ENCODE measurements around the gene IL11.
"Not testable (repeated sequence)": the region's sequence is repeated elsewhere in the genome, so short reads cannot be mapped to it uniquely, and the experiment has no call there.

The IL11 gene

DNA sequence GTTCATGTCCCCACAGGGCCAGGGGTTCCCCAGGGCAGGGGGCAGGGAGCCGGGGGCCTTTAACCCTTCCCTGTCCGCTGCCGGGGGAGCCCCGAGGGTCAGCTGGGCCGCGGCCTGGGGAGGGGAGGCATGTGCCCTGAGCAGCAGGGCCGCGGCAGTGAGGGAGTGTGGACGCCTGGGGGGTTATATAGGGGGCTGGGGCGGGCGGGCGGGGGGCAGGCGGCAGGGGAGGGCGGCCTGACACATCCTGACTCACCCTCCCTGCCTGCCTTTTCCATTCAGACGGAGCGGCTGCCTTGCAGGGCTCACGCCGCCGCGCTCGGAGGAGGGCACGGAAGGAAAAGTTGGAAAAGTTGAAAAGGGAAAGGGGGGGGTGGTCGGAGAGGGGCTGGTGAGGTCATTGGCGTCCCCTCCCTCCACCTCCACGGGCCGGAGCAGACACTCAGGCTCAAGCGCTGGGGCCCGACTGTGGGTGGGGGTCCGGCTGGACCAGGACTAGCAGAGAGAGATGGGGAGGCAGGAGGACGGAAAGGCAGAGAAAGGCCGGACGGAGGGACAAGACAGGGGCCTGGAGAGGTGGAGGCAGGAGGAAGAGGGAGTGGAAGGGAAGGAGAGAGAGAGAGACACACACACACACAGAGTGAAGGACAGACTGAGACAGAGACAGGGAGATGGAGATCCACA is at the start of gene IL11:
Gene IL11 (minus strand): TSS at position 159 of the 684 bp plus-strand sequence. CDS start 153 bp downstream, at position 6.
- no peak for DNase-seq

DNA sequence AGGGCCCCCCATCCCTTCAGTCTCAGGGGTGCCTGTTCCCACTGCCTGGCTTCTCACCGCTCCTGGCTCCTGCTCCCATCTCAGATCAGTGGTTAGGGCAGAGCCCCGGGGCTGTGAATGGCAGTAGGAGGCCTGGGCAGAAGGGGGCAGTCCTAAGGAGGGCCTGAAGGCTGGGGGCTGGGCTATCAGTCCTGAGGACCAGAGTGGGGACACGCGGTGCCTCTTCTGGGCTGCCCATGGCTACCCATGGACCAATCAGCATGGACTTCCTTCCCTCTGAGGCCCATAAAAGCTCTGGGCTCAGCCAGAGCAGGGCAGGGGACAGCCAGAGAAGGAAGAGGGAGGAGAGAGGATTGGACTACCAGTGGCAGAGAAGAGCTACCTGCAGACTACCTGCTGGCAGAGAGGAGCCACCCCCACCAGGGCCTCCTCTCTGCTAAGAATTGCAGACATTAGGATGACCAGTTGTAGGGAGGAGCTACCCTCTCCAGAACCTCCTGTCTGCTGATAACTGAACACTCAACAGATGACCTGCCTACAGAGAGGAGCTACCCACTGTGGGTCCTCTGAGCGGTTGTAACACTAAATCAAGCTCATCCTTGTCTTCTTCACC is 49.5 kb upstream of the IL11 start:
- no peak for DNase-seq

DNA sequence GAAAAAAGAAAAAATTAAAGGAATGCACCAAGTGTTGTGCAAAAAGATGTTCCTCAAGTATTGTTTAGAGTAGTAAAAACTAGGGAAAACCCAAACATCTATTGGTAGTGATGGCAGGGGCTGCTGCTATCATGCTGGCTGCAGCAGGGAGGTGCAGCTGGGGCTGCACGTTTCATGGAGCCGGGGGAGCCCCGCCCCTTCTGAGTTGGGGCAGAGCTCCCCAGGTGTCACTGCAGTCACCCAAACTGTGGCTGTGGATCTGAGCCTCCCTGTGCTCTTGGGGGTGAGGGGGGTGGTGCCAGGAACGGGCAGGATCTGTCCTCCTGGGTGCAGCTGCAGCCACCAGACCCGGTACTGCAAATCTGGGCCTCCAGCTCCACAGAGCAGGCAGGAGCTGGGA is 48.8 kb upstream of the IL11 start:
- no peak for DNase-seq

DNA sequence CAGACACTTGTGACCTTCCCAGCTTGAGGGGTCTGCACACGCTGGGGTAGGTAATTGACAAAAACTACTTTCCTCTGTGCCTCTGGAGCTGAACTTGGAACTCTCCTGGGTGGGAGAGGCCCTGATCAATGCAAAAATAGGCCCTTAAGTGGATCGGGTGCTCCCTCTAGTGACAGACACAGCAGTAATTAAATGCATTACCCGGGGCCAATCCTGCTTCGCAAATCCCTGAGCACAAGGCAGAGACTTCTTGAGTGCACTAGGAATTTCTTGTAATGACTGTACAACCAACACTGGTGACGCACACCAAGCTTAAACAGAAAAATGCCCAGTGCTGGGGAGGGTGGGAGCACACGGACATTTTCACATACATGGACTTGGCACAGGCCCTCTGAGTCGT is 47.9 kb upstream of the IL11 start:
- DNase-seq = peak; percentile 49

DNA sequence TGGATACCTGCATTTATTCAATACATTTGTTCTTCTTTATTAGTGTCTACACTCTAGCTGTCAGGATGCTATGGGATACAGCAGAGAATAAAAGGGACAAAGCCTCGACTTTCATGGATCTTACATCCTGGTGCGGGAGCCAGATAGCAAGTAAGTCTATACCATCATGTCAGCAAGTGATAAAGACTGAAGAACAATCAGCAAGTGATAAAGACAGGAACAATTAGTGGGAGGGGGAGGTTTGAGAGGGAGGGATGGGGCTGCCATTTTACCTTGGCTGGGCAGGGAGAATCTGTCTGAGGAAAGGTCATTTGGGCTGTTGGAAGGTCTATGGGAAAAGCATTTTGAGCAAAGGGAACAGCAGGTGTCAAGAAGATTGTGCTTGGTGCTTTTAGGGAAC is 39.9 kb upstream of the IL11 start:
- DNase-seq = no peak

DNA sequence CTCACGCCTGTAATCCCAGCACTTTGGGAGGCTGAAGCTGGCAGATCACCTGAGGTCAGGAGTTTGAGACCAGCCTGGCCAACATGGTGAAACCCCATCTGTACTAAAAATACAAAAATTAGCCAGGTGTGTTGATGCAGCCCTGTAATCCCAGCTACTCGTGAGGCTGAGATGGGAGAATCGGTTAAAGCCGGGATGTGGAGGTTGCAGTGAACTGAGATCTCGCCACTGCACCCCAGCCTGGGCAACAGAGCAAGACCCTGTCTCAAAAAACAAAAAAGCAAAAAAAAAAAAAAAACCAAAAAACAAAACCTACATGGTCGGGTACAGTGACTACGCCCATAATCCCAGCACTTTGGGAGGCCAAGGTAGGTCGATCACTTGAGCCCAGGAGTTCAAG is 38.9 kb upstream of the IL11 start:
- DNase-seq = not testable (repeated sequence)

DNA sequence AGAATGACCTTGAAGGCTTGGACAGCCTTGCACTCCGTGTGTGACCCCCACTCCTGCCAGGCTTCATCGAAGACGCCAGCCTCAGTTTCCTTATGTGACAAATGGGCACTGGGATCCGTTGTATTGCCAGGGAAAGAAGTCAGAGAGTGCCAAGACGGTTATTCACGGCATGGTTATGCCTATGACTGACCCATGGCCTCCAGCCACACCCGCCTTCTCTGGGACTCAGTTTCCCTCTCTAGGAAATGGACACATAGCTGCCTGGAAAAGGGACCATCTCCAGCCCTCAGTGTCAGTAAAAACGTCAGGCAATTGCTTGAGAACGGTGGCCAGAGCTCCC is 38.2 kb upstream of the IL11 start:
- no peak for DNase-seq

DNA sequence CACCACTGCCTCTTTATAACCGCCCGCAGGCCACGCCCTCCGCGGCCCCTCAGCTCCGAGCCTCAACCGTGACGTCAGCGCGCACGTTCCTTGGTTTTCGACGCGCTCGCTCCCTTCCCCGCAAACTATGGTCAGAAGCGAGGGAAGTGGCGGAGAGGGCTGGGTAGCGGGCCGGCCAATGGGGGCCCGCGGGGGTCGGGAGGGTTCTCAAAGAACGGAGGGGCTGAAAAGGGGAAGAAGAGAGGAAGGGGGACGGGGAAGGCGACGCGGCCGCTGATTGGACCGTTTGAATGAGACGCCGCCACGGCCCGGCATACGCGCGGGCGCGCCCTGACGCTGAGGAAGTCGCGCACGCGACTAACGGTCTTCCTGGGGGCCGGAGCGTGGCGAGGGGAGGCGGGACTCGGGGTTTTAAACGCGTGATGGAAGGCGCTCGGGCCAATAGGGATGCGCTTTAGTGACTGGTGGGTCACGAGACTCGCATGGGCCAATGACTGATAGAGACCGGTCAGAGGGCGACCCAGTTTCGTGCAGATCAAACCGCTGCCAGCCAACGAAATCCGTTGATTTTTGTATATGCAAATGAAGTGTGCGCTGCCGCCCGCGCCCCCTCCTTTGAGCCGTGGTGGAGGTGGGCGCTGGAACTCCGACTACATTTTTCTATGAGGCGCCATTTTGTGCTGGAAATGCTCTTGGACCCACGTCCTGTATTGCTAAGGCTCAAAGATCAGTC is 37.7 kb upstream of the IL11 start:
- peak; percentile 97 for DNase-seq

DNA sequence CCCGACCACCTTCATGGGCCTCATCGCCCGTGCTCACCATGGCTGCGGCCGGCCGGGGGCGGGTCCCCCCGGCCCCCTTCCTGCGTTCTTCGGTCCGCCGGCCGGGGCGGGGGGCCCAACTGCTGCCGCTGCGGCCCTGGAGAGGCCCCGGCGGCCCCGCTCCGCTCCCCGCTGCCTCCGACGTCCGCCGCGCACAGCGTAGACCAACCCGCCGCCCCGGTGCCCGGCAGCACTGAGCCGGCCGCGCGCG is 37.2 kb upstream of the IL11 start, which contains the start of gene UBE2S:
Gene UBE2S (minus strand): TSS at position 239 of the 250 bp plus-strand sequence. CDS start 199 bp downstream, at position 40.
- DNase-seq = not testable (repeated sequence)

DNA sequence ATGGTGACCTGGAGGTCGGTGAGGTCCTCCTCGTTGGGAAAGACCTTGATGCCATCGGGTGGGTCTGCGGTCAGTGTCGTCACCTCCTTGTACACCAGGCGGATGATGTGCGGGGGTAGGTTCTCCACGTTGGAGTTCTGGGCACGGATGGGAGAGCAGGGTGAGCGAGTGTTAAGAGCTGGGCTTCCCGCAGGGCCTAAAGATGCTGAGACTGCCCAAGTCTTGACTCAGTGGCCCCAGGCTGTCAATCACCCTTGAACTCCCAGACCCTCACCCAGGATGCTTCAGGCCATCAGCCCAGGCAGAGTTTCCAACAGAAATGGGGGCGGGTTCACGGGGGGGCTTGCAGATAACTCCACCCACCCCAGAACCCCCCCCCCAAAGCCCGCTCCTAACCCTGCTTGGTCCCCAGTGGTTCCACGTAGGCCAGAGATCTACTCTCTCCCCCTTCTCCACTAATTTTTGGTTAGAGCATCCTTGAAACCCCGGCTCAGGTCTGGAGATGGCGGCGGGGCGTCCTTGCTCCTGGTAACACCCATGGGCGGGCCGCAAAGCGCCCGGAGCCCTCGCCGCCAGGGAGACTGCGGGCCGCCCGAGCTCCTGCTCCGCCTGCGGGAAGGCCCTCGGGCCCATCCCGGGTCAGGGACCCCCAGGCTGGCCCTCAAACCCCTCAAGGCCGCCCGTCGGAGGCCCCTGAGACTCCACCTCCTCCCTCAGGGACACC is 36.7 kb upstream of the IL11 start:
- DNase-seq = no peak

DNA sequence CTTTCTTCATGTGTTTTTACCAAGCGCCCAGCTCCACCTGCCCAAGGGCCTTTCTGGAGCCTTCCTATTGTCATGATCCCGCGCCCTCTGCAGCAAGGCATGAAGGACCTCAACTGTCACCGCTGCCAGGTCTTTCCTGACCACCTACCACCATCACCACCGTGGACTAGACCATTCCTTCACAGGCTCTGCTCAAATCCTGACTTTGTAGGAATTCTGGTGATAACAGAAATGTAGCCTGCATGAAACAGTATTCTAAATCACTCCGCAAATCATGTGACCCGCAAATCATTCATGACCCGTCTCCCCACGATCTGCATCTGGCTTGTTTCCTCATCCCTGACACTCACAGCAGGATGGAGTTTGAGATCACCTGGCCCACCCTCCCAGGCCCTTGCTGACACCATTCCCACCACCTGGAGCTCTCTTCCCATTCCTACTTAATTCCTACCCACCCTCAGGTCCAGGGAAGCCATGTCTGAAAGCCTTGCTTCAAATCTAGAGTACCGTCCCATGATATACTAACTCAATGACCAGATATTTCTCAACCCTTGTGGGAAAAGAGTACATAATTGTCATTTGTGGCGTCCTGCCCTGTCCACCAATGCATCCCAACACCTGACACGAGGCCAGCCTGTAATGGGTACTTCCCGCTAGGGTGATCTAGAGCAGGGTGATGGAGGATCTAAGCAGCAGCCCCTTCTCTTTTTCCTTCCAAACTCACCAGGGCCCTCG is 36.0 kb upstream of the IL11 start:
- DNase-seq = no peak

DNA sequence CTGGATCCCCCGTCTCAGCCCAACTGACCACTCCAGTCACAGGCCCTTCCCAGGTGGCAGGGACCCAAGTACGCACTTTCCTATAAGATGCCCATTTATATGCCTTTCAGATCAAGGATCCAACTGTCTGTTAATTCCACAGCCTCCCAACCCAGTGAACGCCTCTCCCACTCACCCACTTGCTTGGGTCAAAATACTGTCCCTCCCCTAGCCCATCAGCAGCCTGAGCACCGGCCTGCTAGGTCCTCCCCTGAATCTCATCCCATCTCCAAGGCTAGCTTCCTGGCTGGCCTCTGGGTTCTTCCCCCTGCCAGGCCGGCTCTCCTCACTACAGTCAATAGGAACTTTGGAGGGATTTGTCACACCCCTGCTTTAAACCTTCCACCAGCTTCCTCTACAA is 35.4 kb upstream of the IL11 start:
- no peak for DNase-seq

DNA sequence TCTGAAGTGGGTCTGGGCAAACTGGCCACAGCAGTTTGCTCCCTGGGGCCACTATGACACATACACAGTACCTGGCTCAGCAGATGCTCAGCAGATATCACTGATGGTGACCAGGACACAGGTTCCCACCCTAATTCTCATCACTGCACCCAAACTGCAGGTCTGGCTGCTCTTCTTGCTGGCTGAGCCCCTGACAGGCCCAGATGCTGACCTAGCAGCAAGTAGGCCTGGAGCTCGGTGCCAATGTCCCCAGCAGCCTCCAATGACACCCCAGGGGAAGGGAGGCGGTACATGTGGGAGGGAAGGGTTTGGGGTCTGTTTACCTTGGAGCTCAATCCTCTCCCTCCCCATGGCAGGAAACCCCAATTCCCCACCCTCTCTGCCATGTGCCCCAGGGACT is 32.2 kb upstream of the IL11 start:
- no peak for DNase-seq

DNA sequence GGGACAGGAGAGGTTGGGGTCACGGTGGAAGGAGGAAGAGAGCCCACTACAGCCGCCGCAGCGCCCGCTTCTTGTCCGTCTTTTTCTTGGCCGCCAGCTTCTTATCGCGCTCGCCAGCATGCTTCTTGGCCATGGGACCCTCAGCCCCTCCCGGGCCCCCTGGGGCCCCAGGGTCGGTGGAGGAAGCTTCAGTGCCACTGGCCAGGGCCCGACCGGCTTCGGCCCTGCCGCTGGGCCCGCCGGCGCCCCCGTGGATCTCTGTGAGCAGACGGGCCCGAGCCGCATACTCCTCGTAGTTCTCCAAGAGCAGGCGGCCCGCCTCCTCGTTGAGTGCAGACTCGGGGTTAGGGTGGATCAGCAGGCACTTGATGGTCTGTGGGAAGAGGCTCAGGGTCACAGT is 31.1 kb upstream of the IL11 start:
- not testable (repeated sequence) for DNase-seq

DNA sequence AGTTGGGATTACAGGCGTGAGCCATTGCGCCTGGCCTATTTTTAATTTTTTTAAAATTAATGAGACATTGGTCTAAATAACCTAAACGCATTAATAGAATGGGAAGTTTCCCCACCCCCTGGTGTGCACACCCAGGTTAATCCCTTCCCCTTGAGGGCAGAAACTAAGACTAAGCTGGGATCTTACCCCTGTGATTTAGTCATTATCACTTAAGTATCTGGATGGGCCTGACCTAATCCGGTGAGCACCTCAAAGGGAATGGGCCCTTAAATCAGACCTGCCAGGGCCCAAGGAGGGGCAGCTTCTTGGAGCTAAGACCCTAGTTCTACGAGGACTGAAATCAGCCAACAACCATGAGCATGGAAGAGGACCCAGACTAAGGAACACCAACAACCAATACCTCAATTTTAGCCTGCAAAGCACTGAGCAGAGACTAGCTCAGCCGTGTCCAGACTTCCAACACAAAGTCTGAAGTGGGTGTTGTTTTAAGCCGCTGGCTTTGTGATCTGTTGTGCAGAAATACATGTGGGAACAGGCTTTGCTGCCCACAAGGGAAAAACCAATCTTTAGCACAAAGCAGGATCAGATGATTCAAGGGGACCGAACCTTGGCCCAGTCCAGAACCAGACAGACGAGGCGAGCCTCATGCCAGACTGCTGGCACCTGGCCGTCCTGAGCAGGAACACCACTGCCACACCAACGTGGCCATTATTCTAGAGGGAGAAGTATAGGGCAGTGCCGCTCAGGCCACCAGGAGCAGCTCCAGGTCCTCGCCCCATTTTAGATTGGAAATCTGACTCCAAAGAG is 30.2 kb upstream of the IL11 start:
- DNase-seq = no peak

DNA sequence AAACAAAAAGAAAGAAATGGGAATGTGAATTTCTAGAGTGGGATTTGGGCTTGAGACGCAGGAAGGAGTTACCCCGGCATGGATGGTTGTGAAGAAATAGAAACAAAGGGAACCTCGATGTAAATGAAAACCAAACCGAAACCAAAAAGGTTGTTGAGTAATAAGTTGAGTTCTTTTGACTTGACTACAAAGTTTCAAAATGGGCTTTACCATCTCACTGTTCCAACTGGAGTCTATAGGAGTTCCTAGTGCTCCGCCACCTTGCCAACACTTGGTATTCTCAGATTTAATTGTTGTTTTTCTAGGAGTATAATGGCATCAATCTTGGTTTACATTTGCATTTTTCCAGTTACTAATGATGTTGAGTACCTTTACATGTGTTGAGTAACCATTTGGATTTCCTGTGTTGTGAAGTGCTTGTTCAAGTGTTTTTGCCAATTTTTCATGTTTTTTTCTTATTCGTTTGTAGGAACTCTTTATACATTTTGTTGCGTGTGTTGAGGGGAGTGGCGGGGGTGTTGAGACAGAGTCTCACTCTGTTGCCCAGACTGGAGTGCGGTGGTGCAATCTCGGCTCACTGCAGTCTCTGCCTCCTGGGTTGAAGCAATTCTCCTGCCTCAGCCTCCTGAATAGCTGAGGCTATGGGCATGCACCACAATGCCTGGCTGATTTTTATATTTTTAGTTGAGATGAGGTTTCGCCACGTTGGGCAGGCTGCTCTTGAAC is 28.1 kb upstream of the IL11 start:
- DNase-seq = no peak

DNA sequence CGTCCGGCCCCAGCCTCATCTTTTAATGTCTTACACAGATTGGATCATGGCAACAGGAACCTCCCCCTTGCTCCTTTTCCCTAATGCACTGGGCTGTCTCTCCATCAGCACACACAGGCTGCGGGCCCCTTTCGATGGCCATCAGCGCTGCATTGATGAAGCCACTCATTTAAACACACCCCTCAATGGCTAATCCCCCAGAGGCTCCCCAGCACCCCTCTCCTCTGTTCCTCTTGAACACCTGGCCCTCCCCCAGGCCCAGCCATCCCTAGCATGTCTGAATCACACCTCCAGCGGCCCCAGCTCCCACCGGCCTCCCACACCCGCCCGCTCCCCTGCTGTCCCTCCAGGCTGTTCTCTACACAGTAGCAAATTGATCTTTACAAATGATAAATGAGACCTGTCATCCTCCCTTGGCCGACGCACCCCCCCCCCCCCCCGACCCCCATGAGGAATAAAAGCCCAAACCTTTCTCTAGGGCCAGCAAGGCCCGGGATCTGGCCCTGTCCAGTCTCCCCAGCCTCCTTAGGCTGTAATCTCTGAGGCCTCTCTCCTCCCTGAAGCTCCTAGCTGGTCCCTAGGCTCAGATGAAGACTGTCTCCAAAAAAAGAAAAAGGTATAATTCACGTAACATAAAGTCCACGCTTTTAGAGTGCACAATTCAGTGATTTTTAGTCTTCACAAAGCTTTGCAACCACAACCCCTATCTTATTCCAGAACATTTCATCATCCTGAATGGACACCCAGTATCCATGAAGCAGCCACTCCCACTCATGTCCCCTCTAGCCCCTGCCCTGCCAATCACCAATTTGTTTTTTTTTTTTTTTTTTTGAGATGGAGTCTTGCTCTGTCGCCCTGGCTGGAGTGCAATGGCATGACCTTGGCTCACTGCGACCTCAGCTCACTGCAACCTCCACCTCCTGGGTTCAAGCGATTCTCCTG is 22.8 kb upstream of the IL11 start:
- DNase-seq = no peak

DNA sequence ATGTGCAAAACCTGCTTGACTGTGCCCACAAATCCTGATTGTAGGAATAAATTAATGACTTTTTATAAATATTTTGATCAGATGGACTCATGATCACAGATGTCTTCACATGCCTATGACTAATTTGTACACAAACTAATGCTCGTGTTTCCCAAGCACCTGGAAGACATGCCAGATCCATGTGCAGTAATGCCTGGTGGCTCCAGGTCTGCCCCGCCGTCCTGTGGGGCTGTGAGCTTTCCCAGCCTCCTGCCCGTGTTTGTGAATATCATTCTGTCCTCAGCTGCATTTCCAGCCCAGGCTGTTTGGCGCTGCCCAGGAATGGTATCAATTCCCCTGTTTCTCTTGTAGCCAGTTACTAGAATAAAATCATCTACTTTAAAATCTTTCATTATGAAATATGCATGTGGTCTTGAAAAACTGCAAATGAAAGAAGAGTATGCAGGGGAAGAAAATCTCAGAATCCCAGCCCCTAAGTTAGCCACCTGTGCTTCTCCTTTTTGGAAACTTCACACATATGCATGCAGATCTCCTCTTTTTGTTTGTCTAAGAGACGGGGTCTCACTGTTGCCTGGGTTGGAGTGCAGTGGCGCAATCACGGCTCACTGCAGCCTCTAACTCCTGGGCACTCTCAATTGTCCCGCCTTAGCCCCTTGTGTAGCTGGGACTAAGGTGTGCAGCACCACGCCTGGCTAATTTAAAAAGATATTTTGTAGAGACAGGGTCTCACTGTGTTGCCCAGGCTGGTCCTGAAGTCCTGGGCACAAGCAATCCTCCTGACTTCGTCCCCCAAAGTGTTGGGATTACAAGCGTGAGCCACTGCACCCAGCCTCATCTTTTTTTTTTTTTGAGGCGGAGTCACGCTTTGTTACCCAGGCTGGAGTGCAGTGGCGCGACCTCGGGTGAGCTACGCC is 21.7 kb upstream of the IL11 start:
- no peak for DNase-seq

DNA sequence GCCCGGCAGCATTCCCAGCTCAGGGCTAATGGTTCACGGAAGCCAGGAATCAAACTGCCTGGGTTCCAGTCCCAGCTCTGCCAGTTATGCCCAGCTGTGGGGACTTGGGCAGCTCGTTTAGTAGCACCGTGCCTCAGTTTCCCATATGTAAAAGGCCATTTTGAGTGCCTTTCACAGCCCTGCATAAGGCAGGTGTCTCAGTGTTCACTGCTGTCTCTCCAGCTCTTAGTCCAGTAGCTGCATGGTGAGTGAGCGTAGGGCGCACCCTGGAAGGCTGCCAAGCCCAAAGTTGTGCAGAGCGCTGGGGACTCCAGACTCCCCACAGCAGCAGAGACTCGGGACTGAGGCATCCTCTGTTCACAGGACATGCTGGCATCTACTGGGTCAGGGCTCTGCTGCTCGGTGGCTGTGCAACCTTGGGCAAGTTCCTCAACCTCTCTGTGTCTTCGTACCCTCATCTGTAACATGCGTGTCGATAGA is 21.0 kb upstream of the IL11 start:
- no peak for DNase-seq
